Endothelial cell of umbilical vein (primary cell): Measurements from ENCODE around the gene WNT10A.

Source experiments
- CTCF ChIP-seq, 2 donors: IDR thresholded peaks; 1 replicate in 1 of 2; 2 replicates in 1 of 2; pipeline ENCODE4 v1.5.1; 2011; ENCODE audit warnings: low read length in 2 of 2, mild to moderate bottlenecking in 2 of 2, moderate library complexity in 2 of 2, control low read depth in 1 of 2, inconsistent platforms in 1 of 2, low read depth in 1 of 2; ENCODE audit not compliant: insufficient read depth in 1 of 2; ENCODE audit errors: extremely low read depth in 1 of 2
- EZH2 ChIP-seq: IDR thresholded peaks from 2 replicates; pipeline ENCODE4 v1.6.1; 2012; ENCODE audit warnings: borderline replicate concordance, low read depth, mild to moderate bottlenecking, moderate library complexity, low read length, inconsistent platforms; ENCODE audit not compliant: severe bottlenecking
- GATA2 ChIP-seq: IDR thresholded peaks from 2 replicates; pipeline ENCODE4 v1.7.0; 2011; ENCODE audit warnings: low read depth, mild to moderate bottlenecking, moderate library complexity, mixed read lengths, low read length; ENCODE audit not compliant: insufficient read length, insufficient read depth
- MYC ChIP-seq: IDR thresholded peaks from one replicate; pipeline ENCODE4 v1.6.1; 2011; ENCODE audit warnings: mild to moderate bottlenecking, low read depth, low read length
- POLR2A ChIP-seq: IDR thresholded peaks from 2 replicates; pipeline ENCODE4 v1.6.1; 2012; ENCODE audit warnings: low read depth, mild to moderate bottlenecking, control low read depth, low read length
- POLR2AphosphoS5 ChIP-seq: IDR thresholded peaks from 2 replicates; pipeline ENCODE4 v1.6.1; 2012; ENCODE audit warnings: low read depth, mild to moderate bottlenecking, control low read depth, low read length, moderate library complexity; ENCODE audit not compliant: insufficient read depth

GRCh38 chr2:218887079-218887478 is 6.4 kb downstream of the WNT10A start:
- TF ChIP-seq POLR2A (no peak), CTCF (IDR thresholded peaks at IDR 0.05; ENCODE audit: extremely low read depth in 1 of 2, insufficient read depth in 1 of 2, low read depth in 1 of 2, low read length in 2 of 2) (no peak), GATA2 (no peak), EZH2 (no peak), MYC (no peak), POLR2AphosphoS5 (no peak)
